ENCODE data around the gene CLP1.

GRCh38 chr11:57615308-57615707 is 42.3 kb upstream of the CLP1 start:
- no peak for TF ChIP-seq POLR2A (IDR thresholded peaks at IDR 0.05; ENCODE audit: low read length)
- TF ChIP-seq GATA1 (IDR thresholded peaks at IDR 0.05; ENCODE audit: low read depth, low read length) = no peak
